ENCODE data around the gene RFC1. TPM values are rescaled to one million over a fixed set of nuclear protein-coding genes. Genes with fewer than 3 reads are reported as not detected.
A peak's percentile ranks its signal among the peaks of the same experiment; 100 is the strongest.

The RFC1 gene
- total RNA-seq, 2 donors from 2014 or later: 30.9 to 46.8 TPM

- 87 to 92% methylated on average over 4 of the region's 4 CpGs for WGBS, 2 donors
- TF ChIP-seq, protein P1, sequence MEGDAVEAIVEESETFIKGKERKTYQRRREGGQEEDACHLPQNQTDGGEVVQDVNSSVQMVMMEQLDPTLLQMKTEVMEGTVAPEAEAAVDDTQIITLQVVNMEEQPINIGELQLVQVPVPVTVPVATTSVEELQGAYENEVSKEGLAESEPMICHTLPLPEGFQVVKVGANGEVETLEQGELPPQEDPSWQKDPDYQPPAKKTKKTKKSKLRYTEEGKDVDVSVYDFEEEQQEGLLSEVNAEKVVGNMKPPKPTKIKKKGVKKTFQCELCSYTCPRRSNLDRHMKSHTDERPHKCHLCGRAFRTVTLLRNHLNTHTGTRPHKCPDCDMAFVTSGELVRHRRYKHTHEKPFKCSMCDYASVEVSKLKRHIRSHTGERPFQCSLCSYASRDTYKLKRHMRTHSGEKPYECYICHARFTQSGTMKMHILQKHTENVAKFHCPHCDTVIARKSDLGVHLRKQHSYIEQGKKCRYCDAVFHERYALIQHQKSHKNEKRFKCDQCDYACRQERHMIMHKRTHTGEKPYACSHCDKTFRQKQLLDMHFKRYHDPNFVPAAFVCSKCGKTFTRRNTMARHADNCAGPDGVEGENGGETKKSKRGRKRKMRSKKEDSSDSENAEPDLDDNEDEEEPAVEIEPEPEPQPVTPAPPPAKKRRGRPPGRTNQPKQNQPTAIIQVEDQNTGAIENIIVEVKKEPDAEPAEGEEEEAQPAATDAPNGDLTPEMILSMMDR (IDR thresholded peaks at IDR 0.05): no peak
- TF ChIP-seq POLR2A (IDR thresholded peaks at IDR 0.05): no peak
- ATAC-seq (no peak), DNase-seq (no peak)
- H3K4me3 ChIP-seq: no peak overlapping the region
- peaks cover 0 to 3% of the 10 kb centered on the region in 2 donors for H3K36me3 ChIP-seq (replicated peaks in 1 of 2; ENCODE audit: insufficient read depth in 1 of 2, low read depth in 2 of 2)
- intact Hi-C loops (cut with DNase I): no loop called here
- no peaks in the 10 kb centered on the region for H3K27me3 ChIP-seq
- H3K27ac ChIP-seq: no peak overlapping the region
- H3K4me1 ChIP-seq: no peaks in the 10 kb centered on the region
- H3K9me3 ChIP-seq: no peaks in the 10 kb centered on the region
Measured at GRCh38 chr4:39274503-39274902, 91.7 kb downstream of the RFC1 start.

- H3K27me3 ChIP-seq: no peaks in the 10 kb centered on the region
- peaks cover 6% of the 10 kb centered on the region for H3K4me1 ChIP-seq
- no peak for ATAC-seq
- no peak overlapping the region for H3K4me3 ChIP-seq
- intact Hi-C loops (cut with DNase I): no loop called here
- H3K9me3 ChIP-seq: no peaks in the 10 kb centered on the region
- H3K27ac ChIP-seq: no peak overlapping the region
- TF ChIP-seq, protein P1 (IDR thresholded peaks at IDR 0.05): no peak
- no peak for TF ChIP-seq POLR2A (IDR thresholded peaks at IDR 0.05)
- WGBS, 2 donors: 62 to 66% methylated on average over 2 of the region's 2 CpGs
- no peaks in the 10 kb centered on the region for H3K36me3 ChIP-seq (replicated peaks in 1 of 2; ENCODE audit: insufficient read depth in 1 of 2, low read depth in 2 of 2)
- peak in 3 of 4 donors; percentile 5 to 24 (median 17) for DNase-seq
Measured at GRCh38 chr4:39263895-39264294, 102.3 kb downstream of the RFC1 start.

DNA sequence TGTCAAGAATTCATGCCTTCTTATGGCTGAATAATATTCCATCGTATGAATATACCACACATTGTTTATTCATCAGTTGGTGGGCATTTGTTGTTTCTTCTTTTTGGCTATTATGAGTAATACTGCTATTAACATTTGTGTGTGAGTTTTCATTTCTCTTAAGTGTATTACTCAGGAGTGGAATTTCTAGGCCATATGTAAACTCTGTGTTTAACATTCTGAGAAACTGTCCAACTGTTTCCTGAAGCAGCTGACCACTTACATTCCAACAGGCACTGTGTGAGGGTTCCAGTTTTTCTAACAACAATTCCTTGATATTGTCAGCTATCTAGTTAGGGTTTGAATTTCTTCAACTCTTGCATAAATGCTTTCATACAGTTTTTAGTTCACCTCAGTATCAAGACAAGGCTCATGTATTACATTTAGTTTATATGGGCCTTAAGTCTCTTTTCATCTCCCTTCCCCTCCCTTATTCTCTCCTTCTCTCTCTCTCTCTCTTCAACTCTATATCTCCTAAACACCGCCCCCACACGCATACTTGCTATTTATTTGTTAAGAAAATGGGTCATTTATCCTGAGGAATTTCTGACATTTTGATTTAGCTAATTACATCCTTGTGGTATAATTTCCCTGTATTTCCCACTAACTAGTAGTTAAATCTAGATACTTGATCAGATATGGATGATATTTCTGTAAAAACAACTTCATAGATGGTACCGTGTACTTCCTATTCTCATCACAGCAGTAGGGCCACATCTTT, 106.4 kb downstream of the RFC1 start:
- Histone ChIP-seq H3K4me1 (peaks cover 17% of the 10 kb centered on the region), H3K36me3 (replicated peaks in 1 of 2; ENCODE audit: insufficient read depth in 1 of 2, low read depth in 2 of 2) (no peaks in the 10 kb centered on the region), H3K27ac (no peak overlapping the region), H3K9me3 (no peaks in the 10 kb centered on the region), H3K4me3 (no peak overlapping the region), H3K27me3 (no peaks in the 10 kb centered on the region)
- intact Hi-C loops (cut with DNase I): no loop called here
- DNase-seq (no peak), ATAC-seq (no peak)
- no peak for TF ChIP-seq POLR2A (IDR thresholded peaks at IDR 0.05)
- WGBS, 2 donors: 90 to 96% methylated on average over 4 of the region's 4 CpGs

DNA sequence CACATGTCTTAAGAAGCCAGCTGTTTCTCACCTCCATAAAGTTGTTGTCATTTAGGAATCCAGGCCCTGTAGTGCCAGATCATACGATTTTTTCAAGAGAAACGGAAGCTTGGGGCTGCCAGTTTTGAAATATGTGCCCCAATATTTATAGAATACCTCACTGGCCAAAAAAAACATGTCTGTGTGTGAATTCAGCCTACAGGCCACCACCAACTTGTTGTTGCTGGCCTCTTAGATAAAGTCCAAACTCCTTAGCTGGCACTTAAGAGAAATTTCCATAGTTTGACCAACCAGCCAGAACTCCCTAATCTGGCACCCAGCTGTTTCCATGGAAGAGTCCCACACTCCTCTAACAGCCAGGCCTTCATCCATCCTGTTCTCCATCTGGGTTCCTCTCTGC, 109.7 kb downstream of the RFC1 start:
- intact Hi-C loops (cut with DNase I): no loop called here
- H3K4me1 ChIP-seq: peaks cover 11% of the 10 kb centered on the region
- ATAC-seq: no peak
- WGBS, 2 donors: 31 to 43% methylated on average over 2 of the region's 2 CpGs
- H3K4me3 ChIP-seq: no peak overlapping the region
- no peaks in the 10 kb centered on the region for H3K27me3 ChIP-seq
- no peak for DNase-seq
- no peaks in the 10 kb centered on the region for H3K36me3 ChIP-seq (replicated peaks in 1 of 2; ENCODE audit: insufficient read depth in 1 of 2, low read depth in 2 of 2)
- no peak for TF ChIP-seq POLR2A (IDR thresholded peaks at IDR 0.05)
- TF ChIP-seq, protein P1 (IDR thresholded peaks at IDR 0.05): no peak
- H3K27ac ChIP-seq: no peak overlapping the region
- H3K9me3 ChIP-seq: no peaks in the 10 kb centered on the region

DNA sequence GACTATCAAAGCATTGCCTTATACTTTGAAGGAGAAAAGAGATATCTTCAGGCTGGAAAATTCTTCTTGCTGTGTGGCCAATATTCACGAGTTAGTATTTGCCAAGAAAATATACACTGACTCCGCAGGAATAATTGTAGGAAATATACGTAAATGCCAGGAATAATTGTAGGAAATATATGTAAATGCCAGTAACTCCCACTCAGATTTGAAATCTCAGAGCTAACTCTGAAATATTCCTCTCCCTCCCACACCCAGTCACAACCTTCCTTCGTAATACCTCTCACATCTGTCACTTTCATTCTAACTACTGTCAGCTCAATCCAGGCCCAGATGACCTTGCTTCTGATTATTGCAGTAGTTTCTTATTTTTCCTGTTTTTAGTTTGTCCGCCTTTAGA, 110.3 kb downstream of the RFC1 start:
- Histone ChIP-seq H3K9me3 (no peaks in the 10 kb centered on the region), H3K27ac (peak overlapping the region in 1 of 4 donors; percentile 7), H3K27me3 (no peaks in the 10 kb centered on the region), H3K36me3 (replicated peaks in 1 of 2; ENCODE audit: insufficient read depth in 1 of 2, low read depth in 2 of 2) (no peaks in the 10 kb centered on the region), H3K4me1 (peaks cover 11% of the 10 kb centered on the region), H3K4me3 (no peak overlapping the region)
- ATAC-seq (no peak), DNase-seq (no peak)
- 50 to 62% methylated on average over 5 of the region's 5 CpGs for WGBS, 2 donors
- intact Hi-C loops (cut with DNase I): no loop called here
- TF ChIP-seq, protein P1 (IDR thresholded peaks at IDR 0.05): no peak
- no peak for TF ChIP-seq POLR2A (IDR thresholded peaks at IDR 0.05)
